NCI-H446 (cell line): ENCODE results near the gene DLG2.
A peak's percentile ranks its signal among the peaks of the same experiment; 100 is the strongest.
"Not testable (repeated sequence)": the region's sequence is repeated elsewhere in the genome, so short reads cannot be mapped to it uniquely, and the experiment has no call there.

Source experiments
- DNase-seq, 2 experiments: peaks; one replicate each; lab custom pipeline; 2025; lab: John Stamatoyannopoulos, UW

DLG2 gene

DNA sequence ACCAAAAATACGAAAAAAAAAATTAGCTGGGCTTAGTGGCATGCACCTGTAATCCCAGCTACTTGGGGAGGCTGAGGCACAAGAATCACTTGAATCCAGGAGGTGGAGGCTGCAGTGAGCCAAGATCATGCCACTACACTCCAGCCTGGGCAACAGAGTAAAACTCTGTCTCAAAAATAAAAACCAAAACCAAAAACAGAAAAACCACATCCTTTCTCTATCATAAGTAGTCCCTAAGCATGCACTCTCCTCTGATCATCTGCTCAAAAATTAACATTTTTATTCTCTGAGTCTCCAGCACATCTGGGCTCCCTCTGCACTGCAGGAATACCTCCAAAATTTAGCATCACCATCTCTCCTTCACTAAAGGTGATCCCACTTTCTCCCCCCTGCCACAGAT is 516.9 kb downstream of the DLG2 start:
- DNase-seq, result not testable (repeated sequence)

DNA sequence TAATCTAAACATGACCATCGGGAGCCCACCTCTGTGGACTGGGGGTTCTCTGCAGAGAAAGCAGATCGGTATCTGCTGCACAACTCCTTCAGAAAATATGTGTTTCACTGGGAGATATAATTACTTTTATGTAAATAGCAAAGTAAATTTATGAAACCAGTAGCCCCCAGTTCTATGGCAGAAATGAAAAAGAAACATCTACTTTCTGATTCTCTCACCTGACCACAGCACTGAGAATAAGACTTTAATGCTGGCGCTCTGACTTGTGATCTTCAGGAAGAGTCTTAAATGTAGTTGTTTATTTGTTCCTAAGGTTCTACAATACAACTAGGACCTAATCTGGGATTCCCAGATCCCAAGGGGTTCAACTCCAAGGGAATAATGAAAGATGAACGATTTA is 518.0 kb downstream of the DLG2 start:
- no peak for DNase-seq

DNA sequence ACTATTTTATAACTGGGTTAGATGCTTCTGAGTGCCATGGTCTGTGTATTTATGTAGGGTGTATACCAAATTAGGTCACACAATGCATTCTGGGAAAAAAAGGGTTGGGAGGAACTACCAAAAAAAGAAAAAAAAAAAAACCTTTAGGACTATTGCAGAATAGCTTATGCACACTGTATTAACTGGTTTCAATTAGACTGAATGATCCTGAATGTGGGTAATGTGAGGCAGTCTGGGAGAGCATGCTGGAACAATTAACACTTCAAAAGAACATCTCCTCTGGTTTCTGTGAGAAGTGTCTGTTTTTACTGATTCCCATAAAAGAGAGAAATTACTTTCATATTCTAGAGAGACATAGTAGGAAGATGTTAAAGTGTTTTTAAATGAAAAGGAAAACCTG is 521.3 kb downstream of the DLG2 start:
- DNase-seq, result no peak

DNA sequence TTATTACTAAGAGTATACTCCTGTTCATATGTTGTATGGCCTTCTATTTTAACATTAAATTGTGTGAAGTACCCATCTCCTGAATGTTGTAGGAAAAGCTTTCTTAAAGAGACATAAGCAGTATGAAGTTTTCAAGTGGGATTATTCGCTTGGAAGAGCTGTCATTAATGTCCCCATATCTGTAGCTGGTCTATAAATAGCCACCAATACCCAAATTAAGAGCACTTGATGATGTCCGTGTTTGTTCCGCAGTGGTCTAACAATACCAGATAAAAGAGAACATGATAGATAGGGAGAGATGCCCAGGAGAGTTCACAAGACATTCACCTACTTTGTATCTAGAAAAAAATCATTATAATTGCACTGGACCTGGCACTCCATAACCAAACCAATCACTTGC is 527.6 kb downstream of the DLG2 start:
- no peak for DNase-seq

DNA sequence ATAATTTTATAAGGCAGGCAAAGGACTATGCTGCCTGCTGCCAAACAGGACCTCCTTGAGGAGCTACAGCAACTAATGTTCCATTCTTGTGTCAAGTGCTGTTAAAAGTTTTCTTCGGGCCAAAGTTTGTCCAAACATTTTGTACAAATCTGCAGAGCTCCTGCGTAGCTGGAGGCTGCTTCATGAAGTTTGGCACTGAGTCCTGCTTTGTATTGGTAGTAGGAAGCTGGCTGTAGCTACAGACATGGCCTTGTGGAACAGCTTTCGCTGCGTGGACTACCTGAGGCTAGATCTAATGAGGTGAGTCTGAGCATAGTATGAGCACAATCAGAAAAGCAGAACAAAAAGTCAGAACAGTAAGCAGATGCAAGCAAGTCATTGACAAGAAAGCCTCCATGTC is 528.1 kb downstream of the DLG2 start:
- no peak for DNase-seq

DNA sequence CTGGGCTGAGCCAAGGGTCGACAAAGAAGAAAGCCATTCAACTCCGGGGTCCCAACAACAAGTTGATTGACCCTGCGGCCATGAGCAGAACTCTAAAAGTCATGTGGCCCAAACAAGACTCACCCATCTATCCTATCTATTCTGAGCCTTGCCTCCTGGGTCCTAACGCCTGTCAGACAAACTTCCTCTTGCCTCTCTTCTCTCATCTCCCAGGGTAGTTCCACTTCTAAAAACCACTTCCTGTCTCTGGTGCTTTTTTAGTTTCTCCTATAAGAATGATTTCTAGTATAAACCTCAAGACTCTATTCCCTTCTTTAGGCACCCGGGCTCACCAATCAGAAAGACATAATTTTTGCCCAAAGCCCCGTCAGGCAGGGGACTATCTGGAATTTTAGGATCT is 530.2 kb downstream of the DLG2 start:
- no peak for DNase-seq

DNA sequence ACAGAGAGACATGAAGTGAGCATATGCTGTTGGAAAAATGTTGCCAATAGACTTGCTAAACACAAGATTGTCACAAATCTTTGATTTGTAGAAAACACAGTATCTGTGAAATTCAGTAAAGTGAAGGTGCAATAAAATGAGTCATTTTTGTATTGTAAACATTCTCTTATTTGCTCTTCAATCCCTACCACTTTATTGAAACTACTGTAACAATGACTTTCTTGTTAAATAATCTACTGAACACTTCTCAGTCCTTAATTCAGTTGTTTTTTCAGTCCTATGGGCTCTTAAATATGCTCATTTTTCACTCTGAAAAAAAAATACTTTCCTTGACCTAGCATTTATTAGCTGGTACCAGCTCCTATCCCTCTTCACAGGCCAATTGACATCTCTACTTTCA is 531.9 kb downstream of the DLG2 start:
- DNase-seq, result no peak

DNA sequence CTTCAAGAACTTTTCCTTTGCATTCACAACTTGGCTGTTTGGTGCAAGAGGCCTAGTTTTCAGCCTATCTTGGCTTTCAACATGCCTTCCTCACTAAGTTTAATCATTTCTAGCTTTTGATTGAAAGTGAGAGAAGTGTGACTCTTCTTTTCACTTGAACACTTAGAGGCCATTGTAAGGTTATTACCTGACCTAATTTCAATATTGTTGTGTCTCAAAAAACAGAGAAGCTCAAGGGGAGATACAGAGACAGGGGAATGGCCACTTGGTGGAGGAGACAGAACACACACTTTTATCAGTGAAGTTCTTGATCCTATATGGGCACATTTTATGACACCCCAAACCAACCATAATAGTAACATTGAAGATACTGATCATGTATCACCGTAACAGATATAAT is 532.3 kb downstream of the DLG2 start:
- DNase-seq, result no peak

DNA sequence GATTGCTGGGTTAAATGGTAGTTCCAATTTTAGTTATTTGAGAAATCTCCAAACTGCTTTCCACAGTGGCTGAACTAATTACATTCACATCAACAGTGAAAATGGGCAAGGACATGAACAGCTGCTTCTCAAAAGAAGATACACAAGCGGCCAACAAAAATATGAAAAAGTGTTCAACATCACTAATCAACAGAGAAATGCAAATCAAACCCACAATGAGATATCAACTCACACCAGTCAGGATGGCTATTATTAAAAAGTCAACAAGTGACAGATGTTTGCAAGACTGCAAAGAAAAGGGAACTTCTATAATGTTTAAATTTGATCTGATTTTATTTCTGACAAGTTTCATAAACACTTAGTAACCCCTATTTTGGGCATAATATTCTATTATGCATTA is 537.5 kb downstream of the DLG2 start:
- DNase-seq, result no peak

DNA sequence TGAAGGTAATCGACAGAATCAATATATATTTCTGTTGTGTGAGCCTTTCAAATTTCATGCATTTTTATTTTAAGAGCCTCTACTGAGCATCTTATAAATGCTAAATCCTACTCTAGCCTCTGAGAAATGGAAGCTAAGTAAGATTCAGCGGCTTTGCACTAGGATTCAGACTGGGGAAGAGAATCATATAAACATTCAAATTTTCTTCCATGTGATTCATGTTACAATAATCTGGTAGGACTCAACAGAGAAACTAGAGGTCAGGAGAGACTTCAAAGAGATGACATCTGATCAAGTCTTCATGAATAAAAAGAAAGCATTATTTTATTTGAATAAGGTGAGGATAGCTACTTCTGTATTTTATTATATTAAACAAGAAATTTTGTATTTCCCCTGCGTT is 538.9 kb downstream of the DLG2 start:
- no peak for DNase-seq

DNA sequence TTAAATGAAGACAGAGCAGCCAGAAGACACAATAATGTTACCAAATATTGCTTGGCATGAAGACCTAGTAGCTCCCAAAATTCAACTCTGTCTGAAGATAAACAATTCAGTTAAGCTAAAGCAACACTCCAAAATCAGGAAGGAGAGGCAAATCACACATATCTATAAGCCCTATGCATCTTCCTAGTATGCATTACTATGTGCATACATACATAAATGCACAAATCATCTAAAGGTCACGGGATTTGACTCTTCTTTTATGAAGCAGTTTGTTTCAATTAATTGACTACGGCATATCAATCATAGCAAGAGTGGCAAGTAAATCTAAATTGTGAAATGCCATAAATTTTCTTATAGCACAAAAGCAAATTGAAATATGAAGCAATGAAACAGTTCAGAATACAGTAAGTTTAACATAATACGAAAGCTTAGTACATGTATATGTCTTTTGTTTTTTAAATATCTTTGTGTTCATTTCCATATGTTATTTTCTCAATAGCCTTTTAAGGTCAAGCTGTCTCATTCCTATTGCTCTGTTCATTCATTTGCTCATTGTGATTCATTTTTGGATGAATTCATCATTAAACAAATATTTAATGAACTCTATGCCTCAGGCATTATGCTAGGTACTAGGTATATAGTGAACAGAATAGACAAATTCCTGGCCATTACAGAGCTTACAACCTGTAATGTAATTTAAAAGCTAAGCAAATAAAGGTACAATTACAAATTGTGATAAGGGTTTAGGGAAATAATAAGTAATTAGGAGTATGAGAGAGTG is 540.5 kb downstream of the DLG2 start:
- no peak for DNase-seq

DNA sequence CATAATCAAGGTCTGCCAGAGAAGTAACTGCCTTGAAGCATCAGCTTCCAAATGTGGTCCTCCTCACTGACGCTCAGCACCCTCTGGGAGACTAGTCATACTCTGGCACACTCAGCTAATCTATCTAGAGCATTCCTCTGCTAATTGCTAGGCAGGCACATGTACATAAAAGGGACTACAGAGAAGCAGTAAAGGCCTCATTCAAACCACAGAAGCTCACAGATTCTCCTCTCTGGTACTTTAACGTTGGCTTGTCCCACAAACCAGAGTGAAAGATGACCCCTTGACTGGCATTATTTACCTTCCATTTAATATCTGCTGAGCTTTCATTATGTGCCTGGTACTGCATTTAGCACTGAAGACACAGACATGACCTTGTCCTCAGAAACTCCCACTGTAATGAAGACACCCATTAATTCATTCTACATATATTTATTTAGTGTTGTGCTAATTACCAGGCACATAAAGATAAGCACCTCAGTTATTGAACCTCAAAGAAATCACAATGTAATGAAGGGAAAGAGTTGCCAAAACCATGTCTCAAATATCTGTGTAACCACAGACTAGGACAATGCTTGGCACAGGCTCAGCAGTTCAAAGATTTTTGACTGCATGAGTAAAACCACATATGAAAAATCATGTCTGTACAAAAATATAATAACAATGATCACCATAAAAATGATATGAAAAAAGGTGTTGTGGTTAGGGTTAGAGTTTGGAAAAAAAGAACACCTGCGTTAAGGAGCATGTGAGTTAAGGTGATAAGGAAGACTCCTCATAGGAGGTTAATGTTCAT is 550.4 kb downstream of the DLG2 start:
- DNase-seq, result peak in 1 of 2 experiments; percentile 6

DNA sequence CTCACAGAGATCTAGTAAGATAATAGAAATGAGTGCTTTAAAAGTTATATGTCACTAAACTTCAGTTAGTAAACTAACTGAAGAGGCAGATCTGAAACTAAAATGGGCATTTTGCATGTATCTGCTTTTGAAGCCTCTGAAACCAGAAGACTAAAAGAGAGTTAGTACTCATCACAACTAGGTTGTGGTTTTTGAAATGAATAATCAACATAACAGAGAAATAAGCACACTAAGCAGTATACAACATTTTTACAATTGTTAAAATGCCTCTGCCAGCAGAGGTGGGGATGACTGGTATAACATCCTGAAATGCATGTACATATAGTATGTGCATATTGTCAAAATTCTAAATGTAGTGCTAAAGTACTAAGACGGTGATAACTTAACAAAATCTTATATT is 564.5 kb downstream of the DLG2 start:
- no peak for DNase-seq

DNA sequence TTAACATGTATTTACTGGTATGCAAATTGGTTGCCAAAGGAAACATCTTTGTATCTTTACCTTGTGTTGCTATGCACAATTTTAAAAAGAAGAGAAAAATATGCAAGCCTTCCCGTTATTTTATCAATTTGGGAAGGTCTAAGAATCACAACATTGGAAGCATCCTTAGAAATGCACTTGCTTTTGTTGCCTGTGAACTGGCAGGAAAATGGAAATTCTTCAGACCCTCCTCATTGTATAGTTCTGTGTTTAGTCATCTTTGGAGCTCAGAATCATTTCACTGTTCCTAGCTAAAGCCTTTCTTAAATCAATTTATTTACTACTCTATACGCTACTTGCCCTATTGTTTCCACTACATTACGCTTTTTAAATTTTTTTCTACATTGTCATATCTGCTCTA is 574.5 kb downstream of the DLG2 start:
- DNase-seq, result no peak

DNA sequence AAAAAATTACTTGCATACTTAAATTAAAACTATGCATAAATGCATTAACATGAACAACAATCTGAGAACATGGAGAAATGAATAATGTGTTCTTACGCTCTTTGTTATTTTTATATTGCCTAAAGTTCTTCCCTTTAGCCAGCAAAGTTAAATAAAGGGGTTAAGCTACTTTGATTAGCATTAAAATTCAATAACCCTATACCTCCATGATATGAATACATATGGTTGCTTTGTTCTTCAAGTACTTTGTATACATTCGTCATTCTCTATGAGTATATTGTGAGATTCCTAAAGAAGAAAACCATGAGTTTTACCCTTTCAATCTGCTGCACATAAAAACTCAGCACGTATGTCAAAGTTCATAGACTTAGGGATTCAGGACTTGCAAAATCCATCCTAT is 578.3 kb downstream of the DLG2 start:
- DNase-seq, result no peak

DNA sequence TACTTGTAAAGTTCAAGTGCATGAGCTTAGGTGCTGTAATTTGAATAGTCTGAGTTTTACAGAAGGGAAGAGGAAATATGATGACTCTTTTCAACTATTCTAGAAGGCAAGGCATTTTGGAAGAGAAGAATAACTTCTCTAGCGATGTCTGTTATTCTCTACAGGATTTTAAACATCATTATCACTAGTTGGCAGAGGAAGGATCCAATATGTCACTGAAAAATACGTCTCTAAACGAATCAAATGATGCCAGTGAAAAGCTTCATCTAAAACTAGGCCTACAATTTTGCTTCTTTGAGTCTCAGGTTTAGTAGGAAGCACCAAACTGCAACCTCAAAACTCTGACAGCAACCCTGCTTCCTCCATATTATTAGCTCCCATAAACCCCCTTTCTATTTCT is 581.4 kb downstream of the DLG2 start:
- DNase-seq, result no peak

DNA sequence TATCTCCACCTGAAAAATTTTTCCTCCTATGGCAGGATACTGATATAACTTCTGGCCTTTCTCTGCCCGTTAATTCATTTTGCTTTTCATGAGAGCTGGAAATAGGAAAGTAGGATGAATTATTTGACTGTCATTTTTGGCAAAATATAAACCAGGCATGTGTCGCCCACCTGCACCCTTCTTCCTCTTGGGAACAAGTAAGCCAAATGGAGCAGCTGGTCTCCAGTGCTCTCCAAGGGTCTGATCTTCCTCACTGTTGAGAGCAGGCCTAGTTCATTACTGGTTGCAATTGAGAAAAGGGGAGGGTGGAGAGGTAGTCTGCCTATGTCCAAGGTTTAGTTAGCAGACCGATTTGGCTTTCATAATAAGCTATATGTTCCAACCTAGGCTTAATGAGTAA is 582.2 kb downstream of the DLG2 start:
- peak; percentile 55 to 77 for DNase-seq

DNA sequence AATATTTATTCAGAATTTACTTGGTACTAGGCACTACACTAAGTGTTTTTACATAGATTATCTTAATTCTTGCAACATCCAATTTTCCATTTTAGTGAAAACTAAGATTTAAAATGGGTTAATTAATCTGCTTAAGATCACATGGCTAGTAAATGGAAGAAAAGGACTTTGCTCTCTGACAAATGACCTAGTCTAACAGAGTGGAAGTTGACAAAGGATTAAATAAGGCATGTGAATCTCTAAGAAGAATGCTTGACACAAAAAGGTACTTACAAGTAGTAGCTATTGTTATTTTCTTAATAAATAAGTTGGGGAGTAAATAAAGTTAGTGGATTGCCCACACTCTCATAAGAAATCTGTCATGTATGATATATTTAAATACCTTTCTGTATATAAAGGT is 584.8 kb downstream of the DLG2 start:
- DNase-seq, result no peak

DNA sequence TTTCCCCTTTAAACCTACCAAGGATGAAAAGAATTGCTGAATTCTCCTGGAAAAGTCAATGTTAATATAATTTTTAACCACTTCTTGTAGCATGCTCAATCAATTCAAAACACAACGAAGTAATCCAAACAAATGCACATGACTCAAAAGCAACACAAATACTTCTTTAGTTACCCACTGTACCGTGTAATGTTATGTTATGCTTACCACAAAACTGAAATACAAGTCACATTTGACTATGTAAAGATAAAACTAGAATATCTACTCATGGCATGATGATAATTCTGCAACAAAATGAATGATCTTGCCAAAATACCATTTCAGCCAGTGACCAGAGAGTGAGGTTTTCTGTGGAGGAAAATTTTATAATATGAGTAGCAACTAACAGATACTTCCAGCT is 587.0 kb downstream of the DLG2 start:
- no peak for DNase-seq

DNA sequence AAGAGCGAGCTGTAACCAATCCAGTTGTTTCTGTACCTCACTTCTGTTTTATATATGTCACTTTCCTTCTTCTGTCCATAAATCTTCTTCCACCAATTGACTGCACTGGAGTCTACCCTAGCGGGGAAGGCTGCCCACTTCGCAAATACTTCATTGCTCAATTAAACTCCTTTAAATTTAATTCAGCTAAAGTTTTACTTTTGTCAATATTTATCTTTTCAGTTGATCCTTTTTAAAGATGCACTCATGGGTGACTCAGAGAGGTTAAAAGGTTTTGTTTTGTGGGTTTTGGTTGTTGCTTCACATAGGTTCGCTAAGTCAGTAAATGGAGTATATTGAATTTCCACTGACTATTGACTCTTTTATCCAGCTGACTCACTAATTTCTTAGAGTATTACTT is 597.2 kb downstream of the DLG2 start:
- DNase-seq, result no peak

DNA sequence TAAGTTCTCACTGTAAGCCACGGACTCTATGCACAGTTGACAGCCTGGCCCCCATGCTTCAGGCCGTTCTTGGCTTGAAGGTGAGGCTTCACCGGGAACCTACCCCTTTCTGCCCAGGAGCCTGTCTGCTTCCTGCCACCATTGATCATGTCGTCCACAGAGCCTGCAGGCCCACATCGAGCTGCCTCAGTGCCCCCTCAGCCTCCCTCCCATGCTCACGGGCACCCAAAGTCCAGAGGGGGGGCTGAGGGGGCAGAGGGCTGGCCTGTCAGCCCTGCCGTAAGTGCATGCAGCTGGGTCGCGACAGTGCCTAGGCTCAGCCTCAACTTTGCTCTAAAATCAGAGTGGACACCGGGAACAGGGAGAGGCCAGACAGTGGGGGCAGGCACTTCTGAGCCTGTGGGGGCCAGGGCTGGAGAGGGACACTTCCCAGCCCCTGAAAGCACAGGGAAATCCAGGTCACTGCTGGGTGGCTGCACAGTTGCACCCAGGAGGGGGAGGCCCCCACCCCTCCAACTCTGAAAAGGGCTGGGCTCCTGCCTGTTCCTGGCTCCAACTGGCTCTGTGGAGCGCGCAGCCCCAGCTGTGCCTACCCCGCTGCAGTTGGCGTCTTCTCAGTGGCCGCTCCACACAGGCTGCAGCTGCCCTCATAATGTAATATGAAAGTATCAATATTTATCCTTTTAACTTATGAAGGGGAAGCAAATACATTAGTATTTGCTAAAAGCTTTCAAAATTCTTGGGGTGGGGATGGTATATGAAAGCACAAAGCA is 598.6 kb downstream of the DLG2 start:
- DNase-seq, result peak in 1 of 2 experiments; percentile 30

DNA sequence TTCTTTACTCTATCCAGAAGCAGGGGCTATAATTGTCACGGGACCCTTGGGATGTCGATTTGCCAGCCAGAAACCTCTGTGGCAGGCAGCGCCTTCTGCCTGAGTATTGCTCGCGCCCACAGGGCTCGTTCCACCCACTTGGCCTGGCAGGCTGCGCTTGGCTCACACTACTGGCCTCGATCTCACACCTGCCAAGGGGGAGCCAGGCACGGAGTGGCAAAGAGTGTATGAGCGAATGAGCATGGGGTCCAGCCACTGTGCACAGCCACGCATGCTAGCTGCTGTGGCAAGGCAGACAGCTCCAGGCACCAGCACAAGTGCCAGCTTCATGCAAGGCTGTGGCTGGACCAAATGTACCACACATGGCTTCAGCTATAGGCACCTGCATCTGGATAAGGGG is 599.8 kb downstream of the DLG2 start:
- peak in 1 of 2 experiments; percentile 80 for DNase-seq

DNA sequence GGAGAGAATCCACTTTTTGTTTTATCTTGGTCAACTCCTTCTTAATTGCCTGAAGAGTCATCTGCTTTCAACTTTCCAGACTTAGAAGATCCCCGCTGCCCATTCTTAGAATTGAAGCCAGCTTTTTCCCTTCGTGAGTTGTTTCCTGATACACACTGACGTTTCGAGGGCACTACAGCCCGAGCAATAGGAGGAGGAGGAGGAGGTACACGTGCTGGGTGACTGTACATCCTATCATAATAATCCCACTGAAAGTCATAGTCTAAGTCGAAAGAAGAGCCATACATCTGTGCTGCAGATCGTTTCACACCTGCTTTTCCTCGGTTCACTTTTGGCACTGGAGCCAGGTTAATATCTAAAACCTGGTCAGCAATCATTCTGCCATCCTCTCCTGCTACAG is 606.1 kb downstream of the DLG2 start:
- DNase-seq, result no peak
